K562 (cell line): ENCODE measurements around the gene PPIL1. TPM values are rescaled to one million over a fixed set of nuclear protein-coding genes. Genes with fewer than 3 reads are reported as not detected.

Source experiments
- ATAC-seq: fragments of 200-7000 bp; cut with Tn5 transposase; 3 replicates; pipeline ENCODE4 v1.9.1; 2020; ENCODE audit warnings: moderate library complexity
- BruUV-seq: library from RNA; stranded (reverse); fragments of 400-500 nt; replicated peaks from 2 replicates; lab custom pipeline; 2021; lab: Mats Ljungman, UMichigan
- CTCF ChIA-PET: fragments of 300-600 bp; formaldehyde crosslinking; extraction: SDS; loops from one replicate; lab custom pipeline; 2021; ENCODE audit warnings: low intra/inter-chr PET ratio; lab: Yijun Ruan, JAX
- POLR2A ChIA-PET: fragments of 300-600, 350-650 bp; sonication (Branson Sonifier 250); formaldehyde crosslinking; extraction: SDS; loops from one replicate; lab custom pipeline; 2021; ENCODE audit warnings: antibody characterized with exemption, inconsistent platforms; lab: Yijun Ruan, JAX
- DNase-seq, 4 experiments: peaks; one replicate each; pipeline versions ENCODE4 v3.0.0 to v3.0.0-alpha.2; 2011 to 2018; ENCODE audit warnings: low spot score in 3 of 4, mixed read lengths in 3 of 4; ENCODE audit errors: extremely low read depth in 1 of 4
- FAIRE-seq: peaks from 2 replicates; lab custom pipeline; 2011; peaks lifted over from hg19 to GRCh38; lab: Jason Lieb, UNC
- H2AFZ ChIP-seq: 2 replicates; pipeline ENCODE4 v1.6.0; 2011; ENCODE audit warnings: low read depth, low read length, control low read depth, inconsistent platforms
- H3K27ac ChIP-seq: fragments of 200-600 bp; 3 replicates; pipeline ENCODE4 v1.8.0; 2011; ENCODE audit warnings: low read depth, mild to moderate bottlenecking, control low read depth, inconsistent platforms, low read length, moderate library complexity, mixed read lengths; ENCODE audit errors: extremely low read depth
- H3K27me3 ChIP-seq, 2 experiments: fragments of 300-600 bp in 1 of 2; 2 replicates in 1 of 2; 3 replicates in 1 of 2; pipeline versions ENCODE4 v1.6.0 to v1.8.0; 2011; ENCODE audit warnings: inconsistent platforms in 2 of 2, low read length in 2 of 2, mild to moderate bottlenecking in 1 of 2, mixed read lengths in 1 of 2, moderate library complexity in 1 of 2; ENCODE audit not compliant: control insufficient read depth in 2 of 2, insufficient read depth in 2 of 2
- H3K36me3 ChIP-seq: fragments of 300-600 bp; 3 replicates; pipeline ENCODE4 v1.8.0; 2011; ENCODE audit warnings: mild to moderate bottlenecking, low read length, inconsistent platforms; ENCODE audit not compliant: control insufficient read depth, insufficient read depth
- H3K4me1 ChIP-seq, 2 experiments: fragments of 200-600 bp in 1 of 2; replicated peaks in 1 of 2; 2 replicates in 1 of 2; 3 replicates in 1 of 2; pipeline versions ENCODE4 v1.5.1 to v1.8.0; 2011; ENCODE audit warnings: inconsistent platforms in 2 of 2, low read length in 2 of 2, mild to moderate bottlenecking in 1 of 2, mixed read lengths in 1 of 2, moderate library complexity in 1 of 2; ENCODE audit not compliant: control insufficient read depth in 2 of 2, insufficient read depth in 2 of 2
- H3K4me2 ChIP-seq: 2 replicates; pipeline ENCODE4 v1.6.1; 2011; ENCODE audit warnings: low read length, control low read depth, inconsistent platforms, mixed read lengths; ENCODE audit not compliant: insufficient read depth
- H3K4me3 ChIP-seq: fragments of 200-600 bp; sonication (generic), shearing (Covaris generic); 2 replicates; pipeline ENCODE4 v1.5.1; 2016; ENCODE audit warnings: control low read depth, inconsistent platforms
- H3K79me2 ChIP-seq: fragments of 200-600 bp; 3 replicates; pipeline ENCODE4 v1.8.0; 2011; ENCODE audit warnings: low read length, inconsistent platforms; ENCODE audit not compliant: control insufficient read depth, insufficient read depth
- H3K9ac ChIP-seq, 2 experiments: 2 replicates each; pipeline versions ENCODE4 v1.6.0 to v1.6.1; 2011; ENCODE audit warnings: low read depth in 2 of 2, low read length in 2 of 2, control low read depth in 1 of 2, inconsistent platforms in 1 of 2, mild to moderate bottlenecking in 1 of 2, mixed read lengths in 1 of 2; ENCODE audit not compliant: insufficient read depth in 1 of 2
- H3K9me1 ChIP-seq: one replicate; pipeline ENCODE4 v1.6.0; 2011; ENCODE audit warnings: inconsistent platforms, mild to moderate bottlenecking, low read length, moderate library complexity; ENCODE audit not compliant: control insufficient read depth, insufficient read depth
- H3K9me3 ChIP-seq: replicated peaks from 2 replicates; pipeline ENCODE4 v1.5.1; 2011; ENCODE audit warnings: low read depth, low read length, inconsistent platforms; ENCODE audit not compliant: control insufficient read depth, insufficient read depth
- H4K20me1 ChIP-seq: replicated peaks from 2 replicates; pipeline ENCODE4 v1.6.1; 2011; ENCODE audit warnings: low read length, inconsistent platforms, mixed read lengths; ENCODE audit not compliant: control insufficient read depth, insufficient read depth
- AFF4 ChIP-seq: sonication (generic); formaldehyde crosslinking; IDR thresholded peaks from 2 replicates; pipeline ENCODE4 v1.8.0; 2023; ENCODE audit warnings: mild to moderate bottlenecking, missing genetic modification reagents
- ARID3A ChIP-seq: IDR thresholded peaks from 2 replicates; pipeline ENCODE4 v1.6.1; 2012; ENCODE audit warnings: low read depth, low read length, improper control_type of control experiment, borderline replicate concordance
- BCOR ChIP-seq: fragments of 450-650 bp; IDR thresholded peaks from 2 replicates; pipeline ENCODE4 v1.6.1; 2016
- CCNT2 ChIP-seq: IDR thresholded peaks from 2 replicates; pipeline ENCODE4 v1.6.1; 2011; ENCODE audit warnings: borderline replicate concordance, low read depth, mild to moderate bottlenecking, moderate library complexity, mixed read lengths, low read length; ENCODE audit not compliant: insufficient read length; ENCODE audit errors: extremely low read depth
- E2F3 ChIP-seq: fragments of 250-450 bp; sonication (Bioruptor Pico); IDR thresholded peaks from 2 replicates; pipeline ENCODE4 v1.4.0; 2020; ENCODE audit warnings: mild to moderate bottlenecking
- KDM5B ChIP-seq: fragments of 200-600 bp; sonication (generic); IDR thresholded peaks from 2 replicates; pipeline ENCODE4 v1.6.1; 2012; ENCODE audit warnings: low read depth, mild to moderate bottlenecking, moderate library complexity, low read length, control low read depth, inconsistent platforms; ENCODE audit not compliant: insufficient replicate concordance
- NFIC ChIP-seq: fragments of 450-650 bp; IDR thresholded peaks from 2 replicates; pipeline ENCODE4 v1.6.1; 2017; ENCODE audit warnings: mild to moderate bottlenecking, inconsistent platforms
- ZBTB8A ChIP-seq: fragments of 450-650 bp; IDR thresholded peaks from 2 replicates; pipeline ENCODE4 v1.6.1; 2018; ENCODE audit warnings: mild to moderate bottlenecking, moderate library complexity; ENCODE audit not compliant: partially characterized antibody
- ZNF174 ChIP-seq: fragments of 250-450 bp; sonication (Bioruptor Pico); IDR thresholded peaks from 2 replicates; pipeline ENCODE4 v1.4.0; 2020; ENCODE audit warnings: mild to moderate bottlenecking
- ZNF609 ChIP-seq: sonication (generic); formaldehyde crosslinking; IDR thresholded peaks from 2 replicates; pipeline ENCODE4 v1.8.1; 2023; ENCODE audit warnings: missing genetic modification reagents, mild to moderate bottlenecking, borderline replicate concordance
- WGBS: fragments of 100-300 bp; shearing (Covaris generic); methylation state at CpG from one replicate; pipeline ENCODE4 v1.1.6; 2016; ENCODE audit warnings: low coverage, mixed read lengths; ENCODE audit not compliant: insufficient coverage; ENCODE audit errors: missing lambda C conversion rate; 5-methylcytosine and 5-hydroxymethylcytosine counted together
- in situ Hi-C: fragments of 300-500 bp; cut with MboI; formaldehyde crosslinking; loops from 4 replicates; pipeline ENCODE4 v1.15.0; 2018; ENCODE audit warnings: inconsistent platforms, mixed read lengths
- intact Hi-C: fragments of 100-400 bp; cut with micrococcal nuclease; formaldehyde crosslinking; loops from 2 replicates; pipeline ENCODE4 v1.14.2; 2022
- polyA plus RNA-seq, 8 experiments: library from polyadenylated mRNA; depleted of rRNA in 4 of 8; stranded (reverse) in 5 of 8; unstranded in 3 of 8; fragments of >200 nt; fragmentation: Nextera tagmentation in 2 of 8; fragmentation: Illumina TruSeq in 1 of 8; extraction: Ambion mirVana in 2 of 8; extraction: Trizol in 1 of 8; gene quantifications; 2 replicates each; pipeline versions ENCODE4 v1.2.1 to v1.2.3, GENCODE V29; 2011 to 2014; ENCODE audit warnings: inconsistent platforms in 1 of 8, missing spikeins in 1 of 8
- total RNA-seq, 7 experiments: library from RNA; depleted of rRNA in 6 of 7; stranded (reverse); fragments of >200 nt in 6 of 7; fragmentation: Illumina TruSeq in 2 of 7; extraction: Trizol in 2 of 7; gene quantifications; 2 replicates each; pipeline versions ENCODE4 v1.2.1 to v1.2.3, GENCODE V29; 2011 to 2021; ENCODE audit warnings: low replicate concordance in 1 of 7

Gene PPIL1
- total and polyA plus RNA-seq, 9 of the 15 experiments (the other 6 are each of a cell fraction or from before 2014, with no cell fraction given), result 65.8 to 205 (median 130) TPM

GRCh38 chr6:36826520-36827227 lies 47.9 kb downstream of the PPIL1 start:
- peaks cover 22 to 51% of the 10 kb centered on the region in 2 experiments for H3K4me1 ChIP-seq
- FAIRE-seq, result no peak
- BruUV-seq, result no TSS peak
- TF ChIP-seq BCOR (peak; percentile 84), CCNT2 (no peak), E2F3 (CRISPR knock-in tag) (no peak), ZBTB8A (no peak), NFIC (no peak), ARID3A (no peak), ZNF609 (CRISPR knock-in tag) (no peak), AFF4 (CRISPR knock-in tag) (no peak), ZNF174 (no peak), KDM5B (peak; percentile 23)

More at GRCh38 chr6:36826520-36827227, 47.9 kb downstream of the PPIL1 start:
- no peaks in the 10 kb centered on the region for H3K79me2 ChIP-seq
- 0 out of 3 replicates have a peak overlapping the region, but pooled peaks have one; percentile 3 for H3K27ac ChIP-seq
- ATAC-seq (peak; percentile 9; the same call in 2 of the 3 replicates), DNase-seq (no peak)
- ChIA-PET POLR2A (interaction anchor here (0.5 to 2.4 kb wide), 4 partner anchors 8 to 144 kb away, joined by 3 to 7 read pairs (median 4); partner anchors contain the start of gene PPIL1), CTCF (no interaction called here)
- H3K4me2 ChIP-seq, result peak overlapping the region; percentile 11; the same call in 1 of the 2 replicates
- H3K4me3 ChIP-seq, result no peak overlapping the region
- intact Hi-C loops, result no loop called here
- H3K36me3 ChIP-seq, result no peaks in the 10 kb centered on the region
- no peaks in the 10 kb centered on the region for H3K27me3 ChIP-seq
- peak overlapping the region; percentile 81 for H2AFZ ChIP-seq
- in situ Hi-C loops, result no loop called here
- no peaks in the 10 kb centered on the region for H3K9me1 ChIP-seq
- peak overlapping the region in 1 of 2 experiments; percentile 75; a peak in 2 of 4 replicates for H3K9ac ChIP-seq
- H4K20me1 ChIP-seq, result no peaks in the 10 kb centered on the region
- no peaks in the 10 kb centered on the region for H3K9me3 ChIP-seq
- 71% methylated on average over 19 of the region's 19 CpGs for WGBS
